ENCODE data around the gene PPP1R14D.

GRCh38 chr15:40819048-40819447 lies 9.5 kb downstream of the PPP1R14D start:
- no peak for TF ChIP-seq POLR2A (IDR thresholded peaks at IDR 0.05; ENCODE audit: low read length)
- TF ChIP-seq GATA1 (IDR thresholded peaks at IDR 0.05; ENCODE audit: low read depth, low read length): no peak

All from erythroblast (primary cell).